Kasumi-1 (cell line): ENCODE measurements around the gene SCD.
A peak's percentile ranks its signal among the peaks of the same experiment; 100 is the strongest.

Source experiments
- DNase-seq, 2 experiments: peaks; one replicate each; lab custom pipeline; 2025; lab: John Stamatoyannopoulos, UW

Gene SCD

GRCh38 chr10:100340948-100341847 lies 5.8 kb upstream of the SCD start:
- DNase-seq, result no peak

- peak; percentile 87 to 91 for DNase-seq
Observed at GRCh38 chr10:100341953-100342626, 4.9 kb upstream of the SCD start.

GRCh38 chr10:100342627-100342972 lies 4.4 kb upstream of the SCD start:
- no peak for DNase-seq

GRCh38 chr10:100344241-100344788 lies 2.7 kb upstream of the SCD start:
- DNase-seq, result no peak

- DNase-seq, result no peak
Observed at GRCh38 chr10:100345570-100346330, 1.3 kb upstream of the SCD start.

- DNase-seq, result peak; percentile 69
Observed at GRCh38 chr10:100346351-100346764, 675 bp upstream of the SCD start.

GRCh38 chr10:100347568-100348195 lies 649 bp downstream of the SCD start:
- DNase-seq, result peak; percentile 43 to 61

- DNase-seq, result no peak
Observed at GRCh38 chr10:100348389-100348927, 1.4 kb downstream of the SCD start.

GRCh38 chr10:100349087-100349486 lies 2.1 kb downstream of the SCD start:
- no peak for DNase-seq

- DNase-seq, result no peak
Observed at GRCh38 chr10:100349672-100350071, 2.6 kb downstream of the SCD start.

- no peak for DNase-seq
Observed at GRCh38 chr10:100350914-100351485, 4.0 kb downstream of the SCD start.

- no peak for DNase-seq
Observed at GRCh38 chr10:100353770-100354485, 6.9 kb downstream of the SCD start.

- DNase-seq, result no peak
Observed at GRCh38 chr10:100355086-100355485, 8.1 kb downstream of the SCD start.

GRCh38 chr10:100356067-100357017 lies 9.3 kb downstream of the SCD start:
- DNase-seq, result no peak

- no peak for DNase-seq
Observed at GRCh38 chr10:100357059-100357858, 10.2 kb downstream of the SCD start.

- no peak for DNase-seq
Observed at GRCh38 chr10:100359030-100359432, 12.0 kb downstream of the SCD start.

- DNase-seq, result no peak
Observed at GRCh38 chr10:100359529-100360150, 12.6 kb downstream of the SCD start.

GRCh38 chr10:100360234-100360633 lies 13.2 kb downstream of the SCD start:
- no peak for DNase-seq
